K562 (cell line): ENCODE measurements around the gene HEMGN. TPM values are rescaled to one million over a fixed set of nuclear protein-coding genes. Genes with fewer than 3 reads are reported as not detected.

Source experiments
- CCNT2 ChIP-seq: IDR thresholded peaks from 2 replicates; pipeline ENCODE4 v1.6.1; 2011; ENCODE audit warnings: borderline replicate concordance, low read depth, mild to moderate bottlenecking, moderate library complexity, mixed read lengths, low read length; ENCODE audit not compliant: insufficient read length; ENCODE audit errors: extremely low read depth
- CTBP1 ChIP-seq: fragments of 450-650 bp; IDR thresholded peaks from 2 replicates; pipeline ENCODE4 v1.6.1; 2016; ENCODE audit warnings: borderline replicate concordance
- CXXC5 ChIP-seq: fragments of 250-450 bp; sonication (Bioruptor Pico); IDR thresholded peaks from 2 replicates; pipeline ENCODE4 v1.8.0; 2022; ENCODE audit warnings: inconsistent platforms, mild to moderate bottlenecking, moderate library complexity
- DPF2 ChIP-seq: fragments of 450-650 bp; IDR thresholded peaks from 2 replicates; pipeline ENCODE4 v1.6.1; 2016
- EHMT2 ChIP-seq: fragments of 450-650 bp; IDR thresholded peaks from 2 replicates; pipeline ENCODE4 v1.6.1; 2018; ENCODE audit warnings: antibody characterized with exemption
- ELF4 ChIP-seq: fragments of 450-650 bp; formaldehyde crosslinking; IDR thresholded peaks from 2 replicates; pipeline ENCODE4 v1.4.0; 2022; ENCODE audit warnings: missing genetic modification characterization
- EP300 ChIP-seq: IDR thresholded peaks from 2 replicates; pipeline ENCODE4 v1.6.1; 2012; ENCODE audit warnings: low read length, improper control_type of control experiment
- GATA2 ChIP-seq: sonication (generic); formaldehyde crosslinking; IDR thresholded peaks from 2 replicates; pipeline ENCODE4 v1.4.0; 2020; ENCODE audit warnings: mild to moderate bottlenecking, missing genetic modification reagents
- HDAC1 ChIP-seq, 2 experiments: fragments of 450-650 bp; IDR thresholded peaks; 2 replicates each; pipeline ENCODE4 v1.6.1; 2016 to 2017; ENCODE audit warnings: inconsistent platforms in 1 of 2, mild to moderate bottlenecking in 1 of 2, moderate library complexity in 1 of 2
- MBD2 ChIP-seq: sonication (generic); IDR thresholded peaks from 2 replicates; pipeline ENCODE4 v1.6.1; 2016; ENCODE audit warnings: low read depth, borderline replicate concordance
- MYNN ChIP-seq, 2 experiments: sonication (generic); formaldehyde crosslinking in 1 of 2; IDR thresholded peaks; 2 replicates each; pipeline versions ENCODE4 v1.5.0 to v1.6.1; 2016 to 2020; ENCODE audit warnings: antibody characterized with exemption in 1 of 2, missing genetic modification reagents in 1 of 2
- PBX2 ChIP-seq, 2 experiments: IDR thresholded peaks in 1 of 2; conservative IDR thresholded peaks in 1 of 2; 2 replicates each; pipeline ENCODE4 v1.6.1; 2016; ENCODE audit warnings: low read depth in 2 of 2, mild to moderate bottlenecking in 1 of 2, missing compliant biosample characterization in 1 of 2, missing genetic modification characterization in 1 of 2, moderate library complexity in 1 of 2
- POLR2AphosphoS5 ChIP-seq: IDR thresholded peaks from 2 replicates; pipeline ENCODE4 v1.6.1; 2011; ENCODE audit warnings: mild to moderate bottlenecking, low read depth, low read length, moderate library complexity; ENCODE audit not compliant: control insufficient read depth, insufficient read depth
- SIRT6 ChIP-seq: IDR thresholded peaks from one replicate; pipeline ENCODE4 v1.6.1; 2012; ENCODE audit warnings: low read depth, mild to moderate bottlenecking, control low read depth, inconsistent platforms, low read length, moderate library complexity
- SRSF1 ChIP-seq: fragments of 200-400 bp; formaldehyde crosslinking; IDR thresholded peaks from 2 replicates; pipeline ENCODE4 v1.6.1; 2017; ENCODE audit warnings: mild to moderate bottlenecking, low read depth, low read length, moderate library complexity
- TAF9B ChIP-seq: fragments of 450-650 bp; IDR thresholded peaks from 2 replicates; pipeline ENCODE4 v1.6.1; 2018; ENCODE audit warnings: mild to moderate bottlenecking; ENCODE audit not compliant: partially characterized antibody
- TBL1XR1 ChIP-seq, 2 experiments: IDR thresholded peaks; 2 replicates each; pipeline ENCODE4 v1.6.1; 2012; ENCODE audit warnings: improper control_type of control experiment in 2 of 2, low read length in 2 of 2, mild to moderate bottlenecking in 1 of 2
- TCFL5 ChIP-seq: fragments of 250-450 bp; sonication (Bioruptor Pico); conservative IDR thresholded peaks from 2 replicates; pipeline ENCODE4 v1.6.1; 2021; ENCODE audit warnings: mild to moderate bottlenecking, moderate library complexity, matching md5 sums
- YBX1 ChIP-seq: fragments of 450-650 bp; IDR thresholded peaks from 2 replicates; pipeline ENCODE4 v1.7.1; 2016; ENCODE audit warnings: mild to moderate bottlenecking
- YY1 ChIP-seq, 3 experiments: IDR thresholded peaks; 2 replicates each; pipeline ENCODE4 v1.6.1; 2011; ENCODE audit warnings: low read length in 2 of 3, mild to moderate bottlenecking in 2 of 3, moderate library complexity in 2 of 3, borderline replicate concordance in 1 of 3, control low read depth in 1 of 3, low read depth in 1 of 3; ENCODE audit not compliant: insufficient read depth in 3 of 3, insufficient replicate concordance in 2 of 3, control insufficient read depth in 1 of 3, insufficient read length in 1 of 3; ENCODE audit errors: extremely low read depth in 1 of 3
- ZFP1 ChIP-seq: fragments of 450-650 bp; formaldehyde crosslinking; IDR thresholded peaks from 2 replicates; pipeline ENCODE4 v1.4.0; 2020; ENCODE audit warnings: mild to moderate bottlenecking, mixed read lengths
- ZNF239 ChIP-seq: fragments of 250-450 bp; sonication (Bioruptor Pico); IDR thresholded peaks from 2 replicates; pipeline ENCODE4 v1.4.0; 2020; ENCODE audit warnings: mild to moderate bottlenecking
- ZNF384 ChIP-seq: IDR thresholded peaks from 2 replicates; pipeline ENCODE4 v1.6.1; 2012; ENCODE audit warnings: low read depth, low read length, improper control_type of control experiment
- ZNF431 ChIP-seq: sonication (generic); formaldehyde crosslinking; IDR thresholded peaks from 2 replicates; pipeline ENCODE4 v1.8.0; 2022; ENCODE audit warnings: mild to moderate bottlenecking, missing genetic modification reagents
- polyA plus RNA-seq, 8 experiments: library from polyadenylated mRNA; depleted of rRNA in 4 of 8; stranded (reverse) in 5 of 8; unstranded in 3 of 8; fragments of >200 nt; fragmentation: Nextera tagmentation in 2 of 8; fragmentation: Illumina TruSeq in 1 of 8; extraction: Ambion mirVana in 2 of 8; extraction: Trizol in 1 of 8; gene quantifications; 2 replicates each; pipeline versions ENCODE4 v1.2.1 to v1.2.3, GENCODE V29; 2011 to 2014; ENCODE audit warnings: inconsistent platforms in 1 of 8, missing spikeins in 1 of 8
- total RNA-seq, 7 experiments: library from RNA; depleted of rRNA in 6 of 7; stranded (reverse); fragments of >200 nt in 6 of 7; fragmentation: Illumina TruSeq in 2 of 7; extraction: Trizol in 2 of 7; gene quantifications; 2 replicates each; pipeline versions ENCODE4 v1.2.1 to v1.2.3, GENCODE V29; 2011 to 2021; ENCODE audit warnings: low replicate concordance in 1 of 7

Gene HEMGN
- total and polyA plus RNA-seq, 9 of the 15 experiments (the other 6 are each of a cell fraction or from before 2014, with no cell fraction given), result 56.3 to 258 (median 137) TPM

GRCh38 chr9:97940233-97940632, 2.3 kb upstream of the HEMGN start (continued):
- peak; percentile 83; the same call in 1 of the 2 replicates for TF ChIP-seq POLR2AphosphoS5
- no peak for TF ChIP-seq SIRT6
- no peak for TF ChIP-seq TCFL5 (CRISPR knock-in tag)
- TF ChIP-seq ZNF431 (CRISPR knock-in tag), result no peak
- TF ChIP-seq CXXC5, result 0 out of 2 replicates have a peak, but pooled peaks have one; percentile 22
- peak in 1 of 2 experiments; percentile 17; a peak in 1 of 4 replicates for TF ChIP-seq HDAC1 (IDR thresholded peaks at IDR 0.05)
- no peak for TF ChIP-seq ZFP1 (CRISPR knock-in tag)
- TF ChIP-seq EP300, result peak; percentile 89
- peak; percentile 43; the same call in 1 of the 2 replicates for TF ChIP-seq EHMT2
- TF ChIP-seq MYNN (IDR thresholded peaks at IDR 0.05), result no peak
- no peak for TF ChIP-seq MYNN (CRISPR knock-in tag; IDR thresholded peaks at IDR 0.05)
- peak; percentile 51 to 64; a peak in 1 of 4 replicates for TF ChIP-seq TBL1XR1 (IDR thresholded peaks at IDR 0.05; ENCODE audit: low read length in 2 of 2)
- no peak for TF ChIP-seq SRSF1
- 0 out of 2 replicates have a peak, but pooled peaks have one; percentile 34 for TF ChIP-seq ELF4
- TF ChIP-seq YBX1, result no peak
- TF ChIP-seq GATA2 (CRISPR knock-in tag), result peak; percentile 38; the same call in 1 of the 2 replicates
- TF ChIP-seq PBX2 (CRISPR knock-in tag; IDR thresholded peaks at IDR 0.05; ENCODE audit: low read depth), result no peak
- TF ChIP-seq PBX2 (tag; conservative IDR thresholded peaks at IDR 0.05; ENCODE audit: low read depth), result no peak
- no peak for TF ChIP-seq TAF9B
- TF ChIP-seq DPF2, result peak; percentile 81
- TF ChIP-seq ZNF239 (CRISPR knock-in tag), result no peak
- peak; percentile 45; the same call in 1 of the 2 replicates for TF ChIP-seq MBD2
- TF ChIP-seq YY1 (IDR thresholded peaks at IDR 0.05; ENCODE audit: borderline replicate concordance in 1 of 3, control insufficient read depth in 1 of 3, extremely low read depth in 1 of 3, insufficient read depth in 3 of 3, insufficient read length in 1 of 3, insufficient replicate concordance in 2 of 3, low read depth in 1 of 3, low read length in 2 of 3), result no peak
- TF ChIP-seq CCNT2, result peak; percentile 69
- TF ChIP-seq ZNF384, result no peak
- TF ChIP-seq CTBP1, result no peak
